ENCODE measurements around the gene XXYLT1. TPM values are rescaled to one million over a fixed set of nuclear protein-coding genes. Genes with fewer than 3 reads are reported as not detected.
A peak's percentile ranks its signal among the peaks of the same experiment; 100 is the strongest.

Gene XXYLT1
- total RNA-seq, 6 experiments from 2014 or later, result 1.7 to 6.5 (median 2.1) TPM

GRCh38 chr3:195125646-195126045 is 145.3 kb downstream of the XXYLT1 start:
- Histone ChIP-seq H3K36me3 (no peaks in the 10 kb centered on the region), H3K27ac (no peak overlapping the region), H3K4me3 (no peak overlapping the region), H3K27me3 (no peaks in the 10 kb centered on the region), H3K9me3 (no peaks in the 10 kb centered on the region), H3K4me1 (no peaks in the 10 kb centered on the region)
- no peak for ATAC-seq
- no peak for DNase-seq
- TF ChIP-seq POLR2A (IDR thresholded peaks at IDR 0.05) (no peak), CTCF (IDR thresholded peaks at IDR 0.05) (no peak)
- 90% methylated on average over 2 of the region's 11 CpGs for WGBS (ENCODE audit: insufficient coverage, low coverage, low lambda C conversion rate, missing lambda C conversion rate)
- intact Hi-C loops (cut with DNase I), result no loop called here

GRCh38 chr3:195124378-195124992 is 146.5 kb downstream of the XXYLT1 start:
- ATAC-seq, result peak in 1 of 4 donors; percentile 27
- H3K27me3 ChIP-seq, result no peaks in the 10 kb centered on the region
- H3K36me3 ChIP-seq, result no peaks in the 10 kb centered on the region
- intact Hi-C loops (cut with DNase I), result no loop called here
- no peak overlapping the region for H3K4me3 ChIP-seq
- 44% methylated on average over 7 of the region's 18 CpGs for WGBS (ENCODE audit: insufficient coverage, low coverage, low lambda C conversion rate, missing lambda C conversion rate)
- TF ChIP-seq POLR2A (IDR thresholded peaks at IDR 0.05) (no peak), CTCF (IDR thresholded peaks at IDR 0.05) (no peak)
- H3K4me1 ChIP-seq, result no peaks in the 10 kb centered on the region
- H3K27ac ChIP-seq, result no peak overlapping the region
- H3K9me3 ChIP-seq, result no peaks in the 10 kb centered on the region
- DNase-seq, result no peak

- H3K4me3 ChIP-seq, result no peak overlapping the region
- H3K9me3 ChIP-seq, result no peaks in the 10 kb centered on the region
- intact Hi-C loops (cut with DNase I), result no loop called here
- no peak for TF ChIP-seq CTCF (IDR thresholded peaks at IDR 0.05)
- TF ChIP-seq POLR2A (IDR thresholded peaks at IDR 0.05), result no peak
- no peaks in the 10 kb centered on the region for H3K4me1 ChIP-seq
- ATAC-seq (no peak), DNase-seq (no peak)
- no peaks in the 10 kb centered on the region for H3K36me3 ChIP-seq
- no peaks in the 10 kb centered on the region for H3K27me3 ChIP-seq
- H3K27ac ChIP-seq, result no peak overlapping the region
- 86% methylated on average over 2 of the region's 13 CpGs for WGBS (ENCODE audit: insufficient coverage, low coverage, low lambda C conversion rate, missing lambda C conversion rate)
Observed at GRCh38 chr3:195123281-195123691, 147.7 kb downstream of the XXYLT1 start.

GRCh38 chr3:195122261-195122660 is 148.7 kb downstream of the XXYLT1 start:
- TF ChIP-seq POLR2A (IDR thresholded peaks at IDR 0.05) (no peak), CTCF (IDR thresholded peaks at IDR 0.05) (no peak)
- intact Hi-C loops (cut with DNase I), result no loop called here
- H3K27me3 ChIP-seq, result no peaks in the 10 kb centered on the region
- H3K9me3 ChIP-seq, result no peaks in the 10 kb centered on the region
- no peak for DNase-seq
- WGBS (ENCODE audit: insufficient coverage, low coverage, low lambda C conversion rate, missing lambda C conversion rate), result 40% methylated on average over 1 of the region's 4 CpGs
- H3K27ac ChIP-seq, result no peak overlapping the region
- ATAC-seq, result no peak
- H3K4me1 ChIP-seq, result no peaks in the 10 kb centered on the region
- H3K36me3 ChIP-seq, result no peaks in the 10 kb centered on the region
- no peak overlapping the region for H3K4me3 ChIP-seq

- Histone ChIP-seq H3K4me1 (no peaks in the 10 kb centered on the region), H3K27me3 (no peaks in the 10 kb centered on the region), H3K27ac (no peak overlapping the region), H3K4me3 (no peak overlapping the region), H3K36me3 (no peaks in the 10 kb centered on the region), H3K9me3 (no peaks in the 10 kb centered on the region)
- ATAC-seq (no peak), DNase-seq (no peak)
- WGBS (ENCODE audit: insufficient coverage, low coverage, low lambda C conversion rate, missing lambda C conversion rate), result 100% methylated on average over 1 of the region's 2 CpGs
- no peak for TF ChIP-seq CTCF (IDR thresholded peaks at IDR 0.05)
- TF ChIP-seq POLR2A (IDR thresholded peaks at IDR 0.05), result no peak
- intact Hi-C loops (cut with DNase I), result no loop called here
Observed at GRCh38 chr3:195120267-195120601, 150.7 kb downstream of the XXYLT1 start.

Measured in right lobe of liver (tissue), 6 donors.